PFSK-1 (cell line): Measurements from ENCODE around the gene RSAD1.

Experiments used
- POLR2AphosphoS5 ChIP-seq: IDR thresholded peaks from 2 replicates; pipeline ENCODE4 v1.6.1; 2012; ENCODE audit warnings: low read depth, mild to moderate bottlenecking, control low read depth, low read length, moderate library complexity
- REST ChIP-seq, 2 experiments: IDR thresholded peaks; 2 replicates each; pipeline versions ENCODE4 v1.6.1 to v1.8.0; 2011 to 2012; ENCODE audit warnings: low read depth in 2 of 2, low read length in 2 of 2, control low read depth in 1 of 2, inconsistent platforms in 1 of 2, mild to moderate bottlenecking in 1 of 2, moderate library complexity in 1 of 2; ENCODE audit not compliant: insufficient read depth in 1 of 2

DNA sequence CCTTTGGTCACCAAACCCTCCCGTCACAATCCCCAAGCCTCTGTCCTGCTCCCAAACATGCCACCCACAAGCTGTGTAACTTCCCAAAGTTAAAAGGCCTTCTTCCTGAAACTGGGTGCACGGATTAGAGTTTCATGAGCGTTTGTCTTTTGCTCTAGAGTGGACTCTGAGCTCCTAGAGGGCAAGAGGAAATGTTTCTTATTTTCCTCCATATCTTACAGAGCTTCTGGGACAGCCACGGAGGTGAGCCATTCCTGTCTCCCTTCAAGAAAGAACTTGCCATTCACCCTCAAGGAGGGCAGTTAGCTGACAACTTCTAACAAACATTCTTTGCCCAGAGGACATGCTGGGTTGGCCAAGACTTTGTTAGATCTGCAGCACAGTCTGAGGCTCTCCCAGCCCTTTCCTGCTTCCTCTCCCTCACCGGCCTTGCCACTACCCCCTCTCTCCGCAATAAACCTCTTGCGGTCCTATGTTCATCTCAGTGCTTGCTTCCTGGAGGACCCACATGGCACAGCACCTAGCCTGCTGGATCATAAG lies 27.0 kb downstream of the RSAD1 start:
- TF ChIP-seq REST (IDR thresholded peaks at IDR 0.05; ENCODE audit: insufficient read depth in 1 of 2, low read depth in 2 of 2, low read length in 2 of 2) (no peak), POLR2AphosphoS5 (no peak)
